Rectal smooth muscle tissue (tissue), 1 donor: ENCODE data around the gene MFAP1.
A peak's percentile ranks its signal among the peaks of the same experiment; 100 is the strongest.

Experiments
- H3K27ac ChIP-seq: one replicate; pipeline ENCODE4 v1.7.0; 2013; ENCODE audit warnings: low read depth, low read length, inconsistent platforms
- H3K27me3 ChIP-seq: one replicate; pipeline ENCODE4 v1.7.0; 2013; ENCODE audit warnings: low read length; ENCODE audit not compliant: control insufficient read depth, insufficient read depth
- H3K36me3 ChIP-seq: one replicate; pipeline ENCODE4 v1.7.0; 2013; ENCODE audit warnings: low read length; ENCODE audit not compliant: control insufficient read depth, insufficient read depth
- H3K4me1 ChIP-seq: one replicate; pipeline ENCODE4 v1.7.0; 2013; ENCODE audit warnings: low read length; ENCODE audit not compliant: control insufficient read depth, insufficient read depth
- H3K4me3 ChIP-seq: one replicate; pipeline ENCODE4 v1.7.0; 2013; ENCODE audit warnings: low read length
- H3K9ac ChIP-seq: one replicate; pipeline ENCODE4 v1.7.0; 2013; ENCODE audit warnings: low read length

MFAP1 gene

DNA sequence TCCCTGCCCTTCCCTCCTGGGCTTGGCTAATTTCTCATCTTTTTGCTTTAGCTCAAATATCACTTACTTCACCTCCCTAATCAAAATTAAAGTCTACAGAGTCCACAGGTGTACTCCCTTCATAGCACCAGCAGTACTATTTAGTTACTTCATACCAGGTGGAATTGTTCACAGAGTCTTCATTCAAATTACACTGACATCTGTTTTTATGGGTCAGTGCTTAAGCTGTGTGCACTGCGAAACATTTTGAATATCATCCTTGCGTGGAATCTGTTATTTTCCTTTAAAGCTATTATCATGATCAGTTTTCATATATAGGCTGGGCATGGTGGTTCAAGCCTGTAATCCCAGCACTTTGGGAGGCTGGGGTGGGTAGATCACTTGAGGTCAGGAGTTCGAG lies 35.1 kb downstream of the MFAP1 start:
- Histone ChIP-seq H3K27ac (no peak overlapping the region), H3K4me1 (peaks cover 8% of the 10 kb centered on the region), H3K9ac (no peak overlapping the region), H3K27me3 (no peaks in the 10 kb centered on the region), H3K4me3 (no peak overlapping the region), H3K36me3 (peaks cover 4% of the 10 kb centered on the region)

DNA sequence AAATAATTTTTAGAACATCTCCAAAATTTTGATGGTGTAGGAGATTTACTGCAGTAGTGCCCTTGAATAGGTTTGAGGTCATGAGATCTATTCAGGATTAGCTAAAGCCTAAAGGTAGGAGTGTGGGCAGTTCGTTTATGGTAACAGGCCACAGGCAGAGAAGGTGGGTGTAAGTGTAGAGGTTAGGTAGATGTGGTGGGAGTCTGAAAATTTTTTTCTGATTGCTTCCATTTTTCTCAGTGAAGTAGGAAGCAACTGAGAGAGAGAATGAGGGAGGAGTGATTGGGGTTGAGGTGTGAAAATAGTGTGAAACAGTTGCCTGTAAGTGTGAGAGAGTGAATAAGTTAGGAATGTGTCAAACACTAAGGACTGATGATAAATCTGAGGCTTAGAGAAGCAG lies 45.5 kb downstream of the MFAP1 start:
- no peak overlapping the region for H3K4me3 ChIP-seq
- peaks cover 4% of the 10 kb centered on the region for H3K36me3 ChIP-seq
- no peaks in the 10 kb centered on the region for H3K27me3 ChIP-seq
- no peak overlapping the region for H3K9ac ChIP-seq
- no peaks in the 10 kb centered on the region for H3K4me1 ChIP-seq
- no peak overlapping the region for H3K27ac ChIP-seq

- H3K4me1 ChIP-seq = no peaks in the 10 kb centered on the region
- peak overlapping the region; percentile 51 for H3K9ac ChIP-seq
- H3K4me3 ChIP-seq = peak overlapping the region; percentile 80
- H3K27me3 ChIP-seq = no peaks in the 10 kb centered on the region
- H3K27ac ChIP-seq = peak overlapping the region; percentile 74
- peaks cover 6% of the 10 kb centered on the region for H3K36me3 ChIP-seq
These were observed 47.1 kb downstream of the MFAP1 start for GRCh38 chr15:43777267-43777914.

- no peaks in the 10 kb centered on the region for H3K27me3 ChIP-seq
- peak within 1 kb of the TSS; percentile 74 for H3K27ac ChIP-seq
- peak within 1 kb of the TSS; percentile 80 for H3K4me3 ChIP-seq
- no peaks in the 10 kb centered on the region for H3K4me1 ChIP-seq
- peak within 1 kb of the TSS; percentile 51 for H3K9ac ChIP-seq
- H3K36me3 ChIP-seq = peaks cover 8% of the 10 kb centered on the region
These were observed 47.7 kb downstream of the MFAP1 start, which contains the start of gene ELL3 for GRCh38 chr15:43776718-43777266. TSS of gene ELL3 (minus strand) at chr15:43776966. CDS start at chr15:43776901, 65 bp downstream.

DNA sequence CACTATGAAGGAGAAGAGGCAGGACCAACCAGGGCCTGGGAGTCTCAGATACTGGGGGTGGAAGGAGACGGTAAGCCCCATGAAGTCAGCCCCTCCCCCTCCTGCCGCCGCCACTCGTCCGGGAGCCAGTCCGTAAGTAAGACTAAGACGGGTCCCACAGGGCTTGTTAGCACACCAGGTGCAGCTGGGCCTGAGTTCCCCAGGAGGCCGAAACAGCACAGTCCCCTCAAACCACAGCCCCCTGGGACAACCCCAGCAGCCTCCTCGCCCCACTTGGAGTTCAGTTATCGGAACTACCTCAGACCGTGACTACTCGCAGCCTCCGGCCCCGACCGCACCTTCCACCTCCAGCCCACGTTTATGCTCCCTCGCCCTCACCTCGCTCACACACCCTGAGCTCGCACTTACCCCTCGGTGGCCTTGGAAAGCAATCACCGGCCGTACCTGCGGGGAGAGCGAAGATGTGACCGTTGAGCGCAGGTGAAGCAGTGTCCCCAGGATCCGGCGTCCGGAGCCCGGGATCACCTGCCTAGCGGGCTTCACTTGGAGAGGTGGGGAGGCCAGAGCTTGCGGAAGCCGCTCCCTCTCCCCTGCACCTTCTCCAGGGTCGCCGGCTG lies 48.3 kb downstream of the MFAP1 start:
- peak overlapping the region; percentile 74 for H3K27ac ChIP-seq
- no peaks in the 10 kb centered on the region for H3K4me1 ChIP-seq
- H3K36me3 ChIP-seq = peaks cover 13% of the 10 kb centered on the region
- no peaks in the 10 kb centered on the region for H3K27me3 ChIP-seq
- H3K9ac ChIP-seq = peak overlapping the region; percentile 47
- H3K4me3 ChIP-seq = peak overlapping the region; percentile 80

- Histone ChIP-seq H3K9ac (no peak overlapping the region), H3K4me3 (peak overlapping the region; percentile 80), H3K27ac (no peak overlapping the region)
These were observed 49.0 kb downstream of the MFAP1 start for GRCh38 chr15:43775411-43775965.

DNA sequence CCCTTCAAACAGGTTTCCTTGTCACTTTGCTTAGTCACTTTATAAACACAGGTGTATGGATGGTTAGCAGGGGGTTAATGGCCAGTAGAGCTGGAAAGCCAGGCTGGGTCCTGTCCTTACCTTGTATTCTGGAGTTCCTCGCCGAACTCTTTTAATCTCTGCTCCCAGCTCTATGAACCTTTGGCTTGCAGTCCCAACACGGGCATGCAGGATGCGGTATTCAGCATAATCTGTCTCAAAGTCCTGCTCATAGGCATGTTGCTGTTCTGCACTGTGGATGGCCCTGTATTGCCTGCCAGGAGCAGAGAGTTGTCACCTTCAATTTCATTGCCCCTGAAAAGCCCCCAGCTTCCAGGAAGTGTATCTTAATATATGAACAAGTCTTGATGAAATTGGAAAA lies 50.4 kb downstream of the MFAP1 start:
- Histone ChIP-seq H3K36me3 (peaks cover 21% of the 10 kb centered on the region), H3K27ac (no peak overlapping the region), H3K4me3 (no peak overlapping the region), H3K9ac (no peak overlapping the region), H3K27me3 (no peaks in the 10 kb centered on the region), H3K4me1 (no peaks in the 10 kb centered on the region)

More at GRCh38 chr15:43775411-43775965, 49.0 kb downstream of the MFAP1 start:
- H3K36me3 ChIP-seq = peaks cover 15% of the 10 kb centered on the region
- H3K27me3 ChIP-seq = no peaks in the 10 kb centered on the region
- H3K4me1 ChIP-seq = no peaks in the 10 kb centered on the region

GRCh38 chr15:43772624-43773023 lies 51.9 kb downstream of the MFAP1 start:
- peaks cover 26% of the 10 kb centered on the region for H3K36me3 ChIP-seq
- H3K27me3 ChIP-seq = no peaks in the 10 kb centered on the region
- H3K9ac ChIP-seq = no peak overlapping the region
- H3K4me3 ChIP-seq = no peak overlapping the region
- no peak overlapping the region for H3K27ac ChIP-seq
- H3K4me1 ChIP-seq = no peaks in the 10 kb centered on the region

DNA sequence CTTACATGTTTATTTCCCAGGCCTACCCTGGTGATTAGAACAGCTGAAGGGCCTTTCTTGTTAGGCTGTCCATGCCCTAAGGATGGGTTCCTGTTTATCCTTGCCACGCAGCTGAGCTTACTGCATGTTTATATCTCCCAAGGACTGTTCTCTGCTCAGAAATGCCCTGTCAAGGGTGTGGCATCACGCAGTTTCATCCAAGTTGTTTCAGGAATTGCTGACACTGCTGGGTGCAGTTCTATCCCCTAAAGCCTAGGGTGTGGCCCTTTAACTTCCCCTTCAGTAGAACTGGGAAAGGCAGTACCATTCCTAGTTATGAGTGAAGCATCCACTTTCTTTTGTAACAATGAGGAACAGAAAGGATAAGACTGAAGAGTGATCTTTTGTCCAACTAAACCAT lies 52.7 kb downstream of the MFAP1 start:
- H3K27me3 ChIP-seq = no peaks in the 10 kb centered on the region
- no peak overlapping the region for H3K27ac ChIP-seq
- H3K36me3 ChIP-seq = peaks cover 26% of the 10 kb centered on the region
- H3K9ac ChIP-seq = no peak overlapping the region
- H3K4me1 ChIP-seq = no peaks in the 10 kb centered on the region
- no peak overlapping the region for H3K4me3 ChIP-seq

- Histone ChIP-seq H3K27me3 (no peaks in the 10 kb centered on the region), H3K4me3 (no peak overlapping the region), H3K4me1 (no peaks in the 10 kb centered on the region), H3K27ac (no peak overlapping the region), H3K36me3 (peaks cover 31% of the 10 kb centered on the region), H3K9ac (no peak overlapping the region)
These were observed 54.8 kb downstream of the MFAP1 start for GRCh38 chr15:43769584-43770228.

GRCh38 chr15:43763819-43764446 lies 60.6 kb downstream of the MFAP1 start:
- Histone ChIP-seq H3K27me3 (no peaks in the 10 kb centered on the region), H3K27ac (no peak overlapping the region), H3K9ac (no peak overlapping the region), H3K4me1 (no peaks in the 10 kb centered on the region), H3K4me3 (no peak overlapping the region), H3K36me3 (peaks cover 23% of the 10 kb centered on the region)

- Histone ChIP-seq H3K27me3 (no peaks in the 10 kb centered on the region), H3K36me3 (peaks cover 19% of the 10 kb centered on the region), H3K4me3 (no peak overlapping the region), H3K27ac (no peak overlapping the region), H3K9ac (no peak overlapping the region), H3K4me1 (no peaks in the 10 kb centered on the region)
These were observed 61.7 kb downstream of the MFAP1 start for GRCh38 chr15:43762824-43763223.
